K562 (cell line): Measurements from ENCODE around the gene GCK. TPM values are rescaled to one million over a fixed set of nuclear protein-coding genes. Genes with fewer than 3 reads are reported as not detected.

Source experiments
- ATAC-seq: fragments of 200-7000 bp; cut with Tn5 transposase; 3 replicates; pipeline ENCODE4 v1.9.1; 2020; ENCODE audit warnings: moderate library complexity
- BruUV-seq: library from RNA; stranded (reverse); fragments of 400-500 nt; replicated peaks from 2 replicates; lab custom pipeline; 2021; lab: Mats Ljungman, UMichigan
- CTCF ChIA-PET: fragments of 300-600 bp; formaldehyde crosslinking; extraction: SDS; loops from one replicate; lab custom pipeline; 2021; ENCODE audit warnings: low intra/inter-chr PET ratio; lab: Yijun Ruan, JAX
- POLR2A ChIA-PET: fragments of 300-600, 350-650 bp; sonication (Branson Sonifier 250); formaldehyde crosslinking; extraction: SDS; loops from one replicate; lab custom pipeline; 2021; ENCODE audit warnings: antibody characterized with exemption, inconsistent platforms; lab: Yijun Ruan, JAX
- DNase-seq, 4 experiments: peaks; one replicate each; pipeline versions ENCODE4 v3.0.0 to v3.0.0-alpha.2; 2011 to 2018; ENCODE audit warnings: low spot score in 3 of 4, mixed read lengths in 3 of 4; ENCODE audit errors: extremely low read depth in 1 of 4
- FAIRE-seq: peaks from 2 replicates; lab custom pipeline; 2011; peaks lifted over from hg19 to GRCh38; lab: Jason Lieb, UNC
- H2AFZ ChIP-seq: 2 replicates; pipeline ENCODE4 v1.6.0; 2011; ENCODE audit warnings: low read depth, low read length, control low read depth, inconsistent platforms
- H3K27ac ChIP-seq: fragments of 200-600 bp; 3 replicates; pipeline ENCODE4 v1.8.0; 2011; ENCODE audit warnings: low read depth, mild to moderate bottlenecking, control low read depth, inconsistent platforms, low read length, moderate library complexity, mixed read lengths; ENCODE audit errors: extremely low read depth
- H3K27me3 ChIP-seq, 2 experiments: fragments of 300-600 bp in 1 of 2; 2 replicates in 1 of 2; 3 replicates in 1 of 2; pipeline versions ENCODE4 v1.6.0 to v1.8.0; 2011; ENCODE audit warnings: inconsistent platforms in 2 of 2, low read length in 2 of 2, mild to moderate bottlenecking in 1 of 2, mixed read lengths in 1 of 2, moderate library complexity in 1 of 2; ENCODE audit not compliant: control insufficient read depth in 2 of 2, insufficient read depth in 2 of 2
- H3K36me3 ChIP-seq: fragments of 300-600 bp; 3 replicates; pipeline ENCODE4 v1.8.0; 2011; ENCODE audit warnings: mild to moderate bottlenecking, low read length, inconsistent platforms; ENCODE audit not compliant: control insufficient read depth, insufficient read depth
- H3K4me1 ChIP-seq, 2 experiments: fragments of 200-600 bp in 1 of 2; replicated peaks in 1 of 2; 2 replicates in 1 of 2; 3 replicates in 1 of 2; pipeline versions ENCODE4 v1.5.1 to v1.8.0; 2011; ENCODE audit warnings: inconsistent platforms in 2 of 2, low read length in 2 of 2, mild to moderate bottlenecking in 1 of 2, mixed read lengths in 1 of 2, moderate library complexity in 1 of 2; ENCODE audit not compliant: control insufficient read depth in 2 of 2, insufficient read depth in 2 of 2
- H3K4me2 ChIP-seq: 2 replicates; pipeline ENCODE4 v1.6.1; 2011; ENCODE audit warnings: low read length, control low read depth, inconsistent platforms, mixed read lengths; ENCODE audit not compliant: insufficient read depth
- H3K4me3 ChIP-seq: fragments of 200-600 bp; sonication (generic), shearing (Covaris generic); 2 replicates; pipeline ENCODE4 v1.5.1; 2016; ENCODE audit warnings: control low read depth, inconsistent platforms
- H3K79me2 ChIP-seq: fragments of 200-600 bp; 3 replicates; pipeline ENCODE4 v1.8.0; 2011; ENCODE audit warnings: low read length, inconsistent platforms; ENCODE audit not compliant: control insufficient read depth, insufficient read depth
- H3K9ac ChIP-seq, 2 experiments: 2 replicates each; pipeline versions ENCODE4 v1.6.0 to v1.6.1; 2011; ENCODE audit warnings: low read depth in 2 of 2, low read length in 2 of 2, control low read depth in 1 of 2, inconsistent platforms in 1 of 2, mild to moderate bottlenecking in 1 of 2, mixed read lengths in 1 of 2; ENCODE audit not compliant: insufficient read depth in 1 of 2
- H3K9me1 ChIP-seq: one replicate; pipeline ENCODE4 v1.6.0; 2011; ENCODE audit warnings: inconsistent platforms, mild to moderate bottlenecking, low read length, moderate library complexity; ENCODE audit not compliant: control insufficient read depth, insufficient read depth
- H3K9me3 ChIP-seq: replicated peaks from 2 replicates; pipeline ENCODE4 v1.5.1; 2011; ENCODE audit warnings: low read depth, low read length, inconsistent platforms; ENCODE audit not compliant: control insufficient read depth, insufficient read depth
- H4K20me1 ChIP-seq: replicated peaks from 2 replicates; pipeline ENCODE4 v1.6.1; 2011; ENCODE audit warnings: low read length, inconsistent platforms, mixed read lengths; ENCODE audit not compliant: control insufficient read depth, insufficient read depth
- CBX1 ChIP-seq: sonication (generic); IDR thresholded peaks from 2 replicates; pipeline ENCODE4 v1.6.1; 2016; ENCODE audit warnings: antibody characterized with exemption, low read depth, mild to moderate bottlenecking
- DDX20 ChIP-seq: fragments of 450-650 bp; IDR thresholded peaks from 2 replicates; pipeline ENCODE4 v1.6.1; 2016; ENCODE audit warnings: missing genetic modification characterization, low read depth, mild to moderate bottlenecking, missing compliant biosample characterization, moderate library complexity
- ELF2 ChIP-seq: fragments of 250-450 bp; sonication (Bioruptor Pico); IDR thresholded peaks from 2 replicates; pipeline ENCODE4 v1.5.0; 2021; ENCODE audit warnings: mild to moderate bottlenecking
- ERF ChIP-seq: fragments of 450-650 bp; formaldehyde crosslinking; IDR thresholded peaks from 2 replicates; pipeline ENCODE4 v1.4.0; 2020; ENCODE audit warnings: mild to moderate bottlenecking, mixed read lengths
- FOXA3 ChIP-seq, 2 experiments: fragments of 450-650 bp in 1 of 2; sonication (generic) in 1 of 2; formaldehyde crosslinking; IDR thresholded peaks in 1 of 2; conservative IDR thresholded peaks in 1 of 2; 2 replicates each; pipeline versions ENCODE4 v1.4.0 to v1.8.0; 2020 to 2022; ENCODE audit warnings: mild to moderate bottlenecking in 2 of 2, missing genetic modification reagents in 1 of 2
- GABPA ChIP-seq: fragments of 200-800 bp; sonication (Bioruptor generic); conservative IDR thresholded peaks from 2 replicates; pipeline ENCODE4 v1.6.1; 2016; ENCODE audit warnings: low read depth, missing genetic modification characterization, missing compliant biosample characterization
- HNRNPH1 ChIP-seq: fragments of 200-400 bp; formaldehyde crosslinking; optimal IDR thresholded peaks from 2 replicates; pipeline ENCODE3; 2017; ENCODE audit warnings: low read depth, mild to moderate bottlenecking, low read length, moderate library complexity
- LEF1 ChIP-seq: fragments of 450-650 bp; IDR thresholded peaks from 2 replicates; pipeline ENCODE4 v1.6.1; 2016; ENCODE audit warnings: mild to moderate bottlenecking
- RHOXF2B ChIP-seq: fragments of 250-450 bp; sonication (Bioruptor Pico); conservative IDR thresholded peaks from 2 replicates; pipeline ENCODE4 v1.5.1; 2021
- SIN3A ChIP-seq, 2 experiments: fragments of 150-350 bp in 1 of 2; IDR thresholded peaks; 2 replicates each; pipeline ENCODE4 v1.6.1; 2011 to 2016; ENCODE audit warnings: borderline replicate concordance in 2 of 2, low read depth in 2 of 2, low read length in 2 of 2, mild to moderate bottlenecking in 2 of 2, moderate library complexity in 2 of 2; ENCODE audit not compliant: control insufficient read depth in 1 of 2
- ZNF253 ChIP-seq: fragments of 250-450 bp; sonication (Bioruptor Pico); conservative IDR thresholded peaks from 2 replicates; pipeline ENCODE4 v1.6.1; 2021; ENCODE audit warnings: mild to moderate bottlenecking
- ZNF77 ChIP-seq: fragments of 250-450 bp; sonication (Bioruptor Pico); IDR thresholded peaks from 2 replicates; pipeline ENCODE4 v1.5.0; 2020
- WGBS: fragments of 100-300 bp; shearing (Covaris generic); methylation state at CpG from one replicate; pipeline ENCODE4 v1.1.6; 2016; ENCODE audit warnings: low coverage, mixed read lengths; ENCODE audit not compliant: insufficient coverage; ENCODE audit errors: missing lambda C conversion rate; 5-methylcytosine and 5-hydroxymethylcytosine counted together
- in situ Hi-C: fragments of 300-500 bp; cut with MboI; formaldehyde crosslinking; loops from 4 replicates; pipeline ENCODE4 v1.15.0; 2018; ENCODE audit warnings: inconsistent platforms, mixed read lengths
- intact Hi-C: fragments of 100-400 bp; cut with micrococcal nuclease; formaldehyde crosslinking; loops from 2 replicates; pipeline ENCODE4 v1.14.2; 2022
- polyA plus RNA-seq, 8 experiments: library from polyadenylated mRNA; depleted of rRNA in 4 of 8; stranded (reverse) in 5 of 8; unstranded in 3 of 8; fragments of >200 nt; fragmentation: Nextera tagmentation in 2 of 8; fragmentation: Illumina TruSeq in 1 of 8; extraction: Ambion mirVana in 2 of 8; extraction: Trizol in 1 of 8; gene quantifications; 2 replicates each; pipeline versions ENCODE4 v1.2.1 to v1.2.3, GENCODE V29; 2011 to 2014; ENCODE audit warnings: inconsistent platforms in 1 of 8, missing spikeins in 1 of 8
- total RNA-seq, 7 experiments: library from RNA; depleted of rRNA in 6 of 7; stranded (reverse); fragments of >200 nt in 6 of 7; fragmentation: Illumina TruSeq in 2 of 7; extraction: Trizol in 2 of 7; gene quantifications; 2 replicates each; pipeline versions ENCODE4 v1.2.1 to v1.2.3, GENCODE V29; 2011 to 2021; ENCODE audit warnings: low replicate concordance in 1 of 7

GCK gene
- total and polyA plus RNA-seq, 9 of the 15 experiments (the other 6 are each of a cell fraction or from before 2014, with no cell fraction given): 0.11 to 0.55 (median 0.16) TPM; not detected in 3

- H2AFZ ChIP-seq: no peak overlapping the region
- H3K27me3 ChIP-seq: no peaks in the 10 kb centered on the region
- H4K20me1 ChIP-seq: no peaks in the 10 kb centered on the region; the same call in 1 of the 2 replicates
- WGBS: 12% methylated on average over 3 of the region's 3 CpGs
- H3K4me1 ChIP-seq: peaks cover 0 to 40% of the 10 kb centered on the region in 2 experiments; a peak in 3 of 5 replicates
- no peak for FAIRE-seq
- POLR2A ChIA-PET: interaction anchor here (0.5 to 0.6 kb wide), 2 partner anchors 13 to 39 kb away, joined by 3 read pairs; no protein-coding TSS in a partner anchor
- no peaks in the 10 kb centered on the region for H3K9me1 ChIP-seq
- H3K4me2 ChIP-seq: no peak overlapping the region
- H3K9ac ChIP-seq: no peak overlapping the region
- no peaks in the 10 kb centered on the region for H3K79me2 ChIP-seq
- no peak for ATAC-seq
- no peak overlapping the region for H3K4me3 ChIP-seq
- H3K36me3 ChIP-seq: no peaks in the 10 kb centered on the region
- intact Hi-C loops: no loop called here
- TF ChIP-seq GABPA (no peak), DDX20 (no peak), CBX1 (no peak), ZNF77 (CRISPR knock-in tag) (no peak), HNRNPH1 (no peak), ELF2 (CRISPR knock-in tag) (no peak)
- TF ChIP-seq, all 486 proteins: peak for 0
- DNase-seq: no peak
- in situ Hi-C loops: no loop called here
- no TSS peak for BruUV-seq
- CTCF ChIA-PET: no interaction called here
- H3K27ac ChIP-seq: no peak overlapping the region
- H3K9me3 ChIP-seq: no peaks in the 10 kb centered on the region
These were observed 34.5 kb downstream of the GCK start for GRCh38 chr7:44154703-44155102.

GRCh38 chr7:44153948-44154335, 35.3 kb downstream of the GCK start:
- H3K9me1 ChIP-seq: no peaks in the 10 kb centered on the region
- ChIA-PET POLR2A (no interaction called here), CTCF (no interaction called here)
- H3K9me3 ChIP-seq: no peaks in the 10 kb centered on the region
- H2AFZ ChIP-seq: no peak overlapping the region
- H3K4me2 ChIP-seq: no peak overlapping the region
- H3K79me2 ChIP-seq: no peaks in the 10 kb centered on the region
- no peaks in the 10 kb centered on the region for H3K36me3 ChIP-seq
- peaks cover 0 to 48% of the 10 kb centered on the region in 2 experiments; a peak in 3 of 5 replicates for H3K4me1 ChIP-seq
- no peak overlapping the region for H3K9ac ChIP-seq
- no peaks in the 10 kb centered on the region for H3K27me3 ChIP-seq
- in situ Hi-C loops (no loop called here), intact Hi-C loops (no loop called here)
- TF ChIP-seq ZNF253 (CRISPR knock-in tag): no peak
- TF ChIP-seq RHOXF2B: no peak
- TF ChIP-seq SIN3A (IDR thresholded peaks at IDR 0.05; ENCODE audit: borderline replicate concordance in 2 of 2, control insufficient read depth in 1 of 2, low read depth in 2 of 2, low read length in 2 of 2): no peak
- no peak for TF ChIP-seq ERF (CRISPR knock-in tag)
- no peak for TF ChIP-seq FOXA3 (CRISPR knock-in tag; conservative IDR thresholded peaks at IDR 0.05 in 1 of 2, IDR thresholded peaks at IDR 0.05 in 1 of 2)
- no peak for TF ChIP-seq LEF1
- H3K4me3 ChIP-seq: no peak overlapping the region
- FAIRE-seq (no peak), DNase-seq (no peak), ATAC-seq (no peak)
- no peak overlapping the region for H3K27ac ChIP-seq
- 25% methylated on average over 5 of the region's 5 CpGs for WGBS
- no TSS peak for BruUV-seq
- no peaks in the 10 kb centered on the region; the same call in 1 of the 2 replicates for H4K20me1 ChIP-seq
